ENCODE data around the gene PROSER1. TPM values are rescaled to one million over a fixed set of nuclear protein-coding genes. Genes with fewer than 3 reads are reported as not detected.
A peak's percentile ranks its signal among the peaks of the same experiment; 100 is the strongest.
"Not testable (repeated sequence)": the region's sequence is repeated elsewhere in the genome, so short reads cannot be mapped to it uniquely, and the experiment has no call there.

Gene PROSER1
- total RNA-seq, 1 experiment from 2014 or later = 94.6 TPM

DNA sequence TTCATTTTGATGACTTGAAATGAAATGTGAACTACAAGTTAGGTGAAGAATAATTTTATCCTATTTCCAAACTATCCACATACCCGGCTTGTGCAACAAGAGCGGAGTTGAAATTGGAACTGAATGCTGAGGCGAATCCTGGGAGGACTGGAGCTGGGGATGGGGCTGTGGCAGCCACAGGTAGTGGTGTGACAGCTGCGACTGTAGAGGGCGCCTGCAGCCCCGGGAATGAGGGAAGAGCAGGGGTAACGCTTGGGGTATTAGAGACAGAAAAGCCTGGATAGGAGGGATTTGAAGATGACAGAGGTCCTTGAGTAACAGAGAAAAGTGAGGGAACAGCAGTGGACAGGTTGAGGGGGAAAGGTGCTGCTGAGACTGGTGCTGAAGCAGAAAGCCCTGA, 25.3 kb downstream of the PROSER1 start (continued):
- TF ChIP-seq ZNF671 (CRISPR knock-in tag; IDR thresholded peaks at IDR 0.05) = no peak

GRCh38 chr13:39006371-39007111, 31.3 kb downstream of the PROSER1 start:
- H3K9me3 Mint-ChIP-seq; POLR2A ChIA-PET; ATAC-seq; DNase-seq (ENCODE audit: low spot score); H3K27me3 Mint-ChIP-seq (ENCODE audit: low read depth); CTCF ChIA-PET: not testable (repeated sequence)
- H3K4me3 Mint-ChIP-seq = peak overlapping the region; percentile 68
- peaks cover 39% of the 10 kb centered on the region for H3K36me3 Mint-ChIP-seq
- H3K27ac Mint-ChIP-seq = peak overlapping the region; percentile 94
- peaks cover 18% of the 10 kb centered on the region for H3K4me1 Mint-ChIP-seq
- TF ChIP-seq ZMAT4 (CRISPR knock-in tag; IDR thresholded peaks at IDR 0.05) (peak; percentile 65; the same call in 1 of the 2 replicates), ZNF416 (CRISPR knock-in tag; IDR thresholded peaks at IDR 0.05) (0 out of 2 replicates have a peak, but pooled peaks have one; percentile 66)

- DNase-seq (ENCODE audit: low spot score) (no peak), ATAC-seq (no peak)
- POLR2A ChIA-PET = no interaction called here
- no peaks in the 10 kb centered on the region for H3K4me1 Mint-ChIP-seq
- H3K27me3 Mint-ChIP-seq (ENCODE audit: low read depth) = no peaks in the 10 kb centered on the region
- no peak overlapping the region for H3K4me3 Mint-ChIP-seq
- peaks cover 3% of the 10 kb centered on the region for H3K36me3 Mint-ChIP-seq
- no peak overlapping the region for H3K27ac Mint-ChIP-seq
- H3K9me3 Mint-ChIP-seq = peaks cover 4% of the 10 kb centered on the region; the same call in 1 of the 2 replicates
- CTCF ChIA-PET = no interaction called here
- TF ChIP-seq GABPB1 (CRISPR knock-in tag; IDR thresholded peaks at IDR 0.05) (no peak), ZNF317 (CRISPR knock-in tag; IDR thresholded peaks at IDR 0.05; ENCODE audit: borderline replicate concordance, low read depth) (no peak), NFATC4 (CRISPR knock-in tag; IDR thresholded peaks at IDR 0.05) (no peak), OVOL2 (CRISPR knock-in tag; IDR thresholded peaks at IDR 0.05; ENCODE audit: borderline replicate concordance) (no peak), ELF4 (CRISPR knock-in tag; IDR thresholded peaks at IDR 0.05; ENCODE audit: low read depth) (no peak)
- TF ChIP-seq, protein P1, sequence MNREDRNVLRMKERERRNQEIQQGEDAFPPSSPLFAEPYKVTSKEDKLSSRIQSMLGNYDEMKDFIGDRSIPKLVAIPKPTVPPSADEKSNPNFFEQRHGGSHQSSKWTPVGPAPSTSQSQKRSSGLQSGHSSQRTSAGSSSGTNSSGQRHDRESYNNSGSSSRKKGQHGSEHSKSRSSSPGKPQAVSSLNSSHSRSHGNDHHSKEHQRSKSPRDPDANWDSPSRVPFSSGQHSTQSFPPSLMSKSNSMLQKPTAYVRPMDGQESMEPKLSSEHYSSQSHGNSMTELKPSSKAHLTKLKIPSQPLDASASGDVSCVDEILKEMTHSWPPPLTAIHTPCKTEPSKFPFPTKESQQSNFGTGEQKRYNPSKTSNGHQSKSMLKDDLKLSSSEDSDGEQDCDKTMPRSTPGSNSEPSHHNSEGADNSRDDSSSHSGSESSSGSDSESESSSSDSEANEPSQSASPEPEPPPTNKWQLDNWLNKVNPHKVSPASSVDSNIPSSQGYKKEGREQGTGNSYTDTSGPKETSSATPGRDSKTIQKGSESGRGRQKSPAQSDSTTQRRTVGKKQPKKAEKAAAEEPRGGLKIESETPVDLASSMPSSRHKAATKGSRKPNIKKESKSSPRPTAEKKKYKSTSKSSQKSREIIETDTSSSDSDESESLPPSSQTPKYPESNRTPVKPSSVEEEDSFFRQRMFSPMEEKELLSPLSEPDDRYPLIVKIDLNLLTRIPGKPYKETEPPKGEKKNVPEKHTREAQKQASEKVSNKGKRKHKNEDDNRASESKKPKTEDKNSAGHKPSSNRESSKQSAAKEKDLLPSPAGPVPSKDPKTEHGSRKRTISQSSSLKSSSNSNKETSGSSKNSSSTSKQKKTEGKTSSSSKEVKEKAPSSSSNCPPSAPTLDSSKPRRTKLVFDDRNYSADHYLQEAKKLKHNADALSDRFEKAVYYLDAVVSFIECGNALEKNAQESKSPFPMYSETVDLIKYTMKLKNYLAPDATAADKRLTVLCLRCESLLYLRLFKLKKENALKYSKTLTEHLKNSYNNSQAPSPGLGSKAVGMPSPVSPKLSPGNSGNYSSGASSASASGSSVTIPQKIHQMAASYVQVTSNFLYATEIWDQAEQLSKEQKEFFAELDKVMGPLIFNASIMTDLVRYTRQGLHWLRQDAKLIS (CRISPR knock-in tag; IDR thresholded peaks at IDR 0.05; ENCODE audit: borderline replicate concordance) = no peak
- TF ChIP-seq, protein P2, sequence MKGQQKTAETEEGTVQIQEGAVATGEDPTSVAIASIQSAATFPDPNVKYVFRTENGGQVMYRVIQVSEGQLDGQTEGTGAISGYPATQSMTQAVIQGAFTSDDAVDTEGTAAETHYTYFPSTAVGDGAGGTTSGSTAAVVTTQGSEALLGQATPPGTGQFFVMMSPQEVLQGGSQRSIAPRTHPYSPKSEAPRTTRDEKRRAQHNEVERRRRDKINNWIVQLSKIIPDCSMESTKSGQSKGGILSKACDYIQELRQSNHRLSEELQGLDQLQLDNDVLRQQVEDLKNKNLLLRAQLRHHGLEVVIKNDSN (CRISPR knock-in tag; IDR thresholded peaks at IDR 0.05) = no peak
These were observed 39.1 kb downstream of the PROSER1 start for GRCh38 chr13:38998739-38999138.

DNA sequence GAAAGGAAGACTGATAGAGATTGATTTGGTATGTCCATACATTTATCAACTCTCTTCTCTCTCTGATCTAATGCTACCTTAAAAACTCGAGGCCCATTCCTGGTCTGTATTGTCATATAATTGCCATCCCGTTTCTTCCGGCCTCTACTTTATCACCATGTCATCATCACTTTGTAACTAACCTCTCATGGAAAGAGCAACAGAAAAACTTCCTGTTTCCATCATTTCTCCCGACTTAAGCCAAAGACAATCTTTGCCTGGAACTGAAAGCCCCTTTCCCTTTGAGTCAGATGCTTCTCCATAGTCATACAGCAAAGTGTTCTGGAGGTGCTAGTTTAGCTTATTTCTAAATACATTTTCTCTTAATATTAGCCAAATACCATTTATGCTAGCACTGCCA, 44.5 kb downstream of the PROSER1 start:
- Mint-ChIP-seq H3K27me3 (ENCODE audit: low read depth) (no peaks in the 10 kb centered on the region), H3K4me1 (peaks cover 3% of the 10 kb centered on the region; the same call in 1 of the 2 replicates), H3K9me3 (no peaks in the 10 kb centered on the region), H3K4me3 (no peak overlapping the region), H3K36me3 (no peaks in the 10 kb centered on the region), H3K27ac (no peak overlapping the region)
- ChIA-PET CTCF (interaction anchor here (0.6 kb wide), 1 partner anchor 1861 kb away, joined by 4 read pairs; no protein-coding TSS in a partner anchor), POLR2A (no interaction called here)
- DNase-seq (ENCODE audit: low spot score) (no peak), ATAC-seq (no peak)
- TF ChIP-seq ZSCAN18 (CRISPR knock-in tag; IDR thresholded peaks at IDR 0.05) (no peak), JAZF1 (CRISPR knock-in tag; IDR thresholded peaks at IDR 0.05) (no peak), ZNF423 (CRISPR knock-in tag; IDR thresholded peaks at IDR 0.05) (no peak), ELF4 (CRISPR knock-in tag; IDR thresholded peaks at IDR 0.05; ENCODE audit: low read depth) (no peak), TP53 (CRISPR knock-in tag; IDR thresholded peaks at IDR 0.05) (no peak), FOXP4 (CRISPR knock-in tag; IDR thresholded peaks at IDR 0.05) (no peak), ATF1 (CRISPR knock-in tag; IDR thresholded peaks at IDR 0.05) (no peak), ZNF138 (CRISPR knock-in tag; conservative IDR thresholded peaks at IDR 0.05) (no peak), FOXJ3 (CRISPR knock-in tag; IDR thresholded peaks at IDR 0.05; ENCODE audit: borderline replicate concordance) (no peak), RORB (CRISPR knock-in tag; IDR thresholded peaks at IDR 0.05) (no peak)
- TF ChIP-seq, protein P3, sequence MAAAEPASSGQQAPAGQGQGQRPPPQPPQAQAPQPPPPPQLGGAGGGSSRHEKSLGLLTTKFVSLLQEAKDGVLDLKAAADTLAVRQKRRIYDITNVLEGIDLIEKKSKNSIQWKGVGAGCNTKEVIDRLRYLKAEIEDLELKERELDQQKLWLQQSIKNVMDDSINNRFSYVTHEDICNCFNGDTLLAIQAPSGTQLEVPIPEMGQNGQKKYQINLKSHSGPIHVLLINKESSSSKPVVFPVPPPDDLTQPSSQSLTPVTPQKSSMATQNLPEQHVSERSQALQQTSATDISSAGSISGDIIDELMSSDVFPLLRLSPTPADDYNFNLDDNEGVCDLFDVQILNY (CRISPR knock-in tag; IDR thresholded peaks at IDR 0.05) = no peak
